ENCODE measurements around the gene KIF11.
A peak's percentile ranks its signal among the peaks of the same experiment; 100 is the strongest.

KIF11 gene

GRCh38 chr10:92592761-92593618 lies at the start of gene KIF11:
TSS of gene KIF11 (plus strand) at chr10:92593130. CDS start at chr10:92593376, 246 bp downstream.
- Histone ChIP-seq H3K4me3 (ENCODE audit: low read length) (peak within 1 kb of the TSS; percentile 87), H3K4me1 (ENCODE audit: control insufficient read depth, low read length) (peaks cover 52% of the 10 kb centered on the region), H4K20me1 (ENCODE audit: control insufficient read depth, insufficient read depth, low read depth, low read length) (peaks cover 22% of the 10 kb centered on the region), H3K4me2 (ENCODE audit: low read length) (peak within 1 kb of the TSS; percentile 86), H3K27ac (ENCODE audit: low read depth, low read length) (peak within 1 kb of the TSS; percentile 92), H3F3A (ENCODE audit: control insufficient read depth, insufficient read depth) (peaks cover 24% of the 10 kb centered on the region), H3K36me3 (ENCODE audit: control insufficient read depth, low read length) (peaks cover 44% of the 10 kb centered on the region), H3K79me2 (ENCODE audit: control insufficient read depth, low read length) (peaks cover 51% of the 10 kb centered on the region), H3K9me3 (ENCODE audit: control insufficient read depth, insufficient read depth, low read length) (no peaks in the 10 kb centered on the region), H3K27me3 (ENCODE audit: control insufficient read depth, low read length) (no peaks in the 10 kb centered on the region), H3K9me2 (replicated peaks; ENCODE audit: control insufficient read depth, low read length) (no peaks in the 10 kb centered on the region)
- no peak for TF ChIP-seq EZH2phosphoT487 (IDR thresholded peaks at IDR 0.05; ENCODE audit: borderline replicate concordance, low read length)
- TF ChIP-seq, protein P1, sequence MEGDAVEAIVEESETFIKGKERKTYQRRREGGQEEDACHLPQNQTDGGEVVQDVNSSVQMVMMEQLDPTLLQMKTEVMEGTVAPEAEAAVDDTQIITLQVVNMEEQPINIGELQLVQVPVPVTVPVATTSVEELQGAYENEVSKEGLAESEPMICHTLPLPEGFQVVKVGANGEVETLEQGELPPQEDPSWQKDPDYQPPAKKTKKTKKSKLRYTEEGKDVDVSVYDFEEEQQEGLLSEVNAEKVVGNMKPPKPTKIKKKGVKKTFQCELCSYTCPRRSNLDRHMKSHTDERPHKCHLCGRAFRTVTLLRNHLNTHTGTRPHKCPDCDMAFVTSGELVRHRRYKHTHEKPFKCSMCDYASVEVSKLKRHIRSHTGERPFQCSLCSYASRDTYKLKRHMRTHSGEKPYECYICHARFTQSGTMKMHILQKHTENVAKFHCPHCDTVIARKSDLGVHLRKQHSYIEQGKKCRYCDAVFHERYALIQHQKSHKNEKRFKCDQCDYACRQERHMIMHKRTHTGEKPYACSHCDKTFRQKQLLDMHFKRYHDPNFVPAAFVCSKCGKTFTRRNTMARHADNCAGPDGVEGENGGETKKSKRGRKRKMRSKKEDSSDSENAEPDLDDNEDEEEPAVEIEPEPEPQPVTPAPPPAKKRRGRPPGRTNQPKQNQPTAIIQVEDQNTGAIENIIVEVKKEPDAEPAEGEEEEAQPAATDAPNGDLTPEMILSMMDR (IDR thresholded peaks at IDR 0.05; ENCODE audit: low read depth, low read length, poor library complexity, severe bottlenecking) = peak; percentile 16

DNA sequence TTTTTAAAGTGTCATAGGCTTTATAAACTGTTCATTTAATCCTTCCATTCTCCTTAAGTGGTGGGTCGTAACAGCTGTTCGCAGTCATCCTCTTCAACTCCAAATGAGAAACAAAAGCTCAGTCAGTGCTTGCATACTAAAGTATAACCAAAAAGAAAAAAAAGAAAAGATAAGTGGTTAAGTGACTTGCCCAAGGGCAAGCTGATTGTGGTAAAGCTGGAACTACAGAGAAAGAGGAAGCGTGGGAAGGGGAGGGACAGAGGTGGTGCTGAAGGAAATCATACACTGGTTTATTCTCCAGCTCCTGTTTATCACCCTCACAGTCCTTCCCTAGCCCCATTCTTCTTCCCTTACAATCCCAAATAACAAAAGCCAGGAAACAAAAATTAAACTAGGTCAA lies 48.6 kb upstream of the KIF11 start:
- Histone ChIP-seq H3K79me2 (ENCODE audit: control insufficient read depth, low read length) (peaks cover 81% of the 10 kb centered on the region), H4K20me1 (ENCODE audit: control insufficient read depth, insufficient read depth, low read depth, low read length) (no peaks in the 10 kb centered on the region), H3K27ac (ENCODE audit: low read depth, low read length) (no peak overlapping the region)

GRCh38 chr10:92545556-92545955 lies 47.4 kb upstream of the KIF11 start:
- H3K9me3 ChIP-seq (ENCODE audit: control insufficient read depth, insufficient read depth, low read length) = no peaks in the 10 kb centered on the region
- H3K4me1 ChIP-seq (ENCODE audit: control insufficient read depth, low read length) = peaks cover 20% of the 10 kb centered on the region
- no peaks in the 10 kb centered on the region for H4K20me1 ChIP-seq (ENCODE audit: control insufficient read depth, insufficient read depth, low read depth, low read length)
- no peak for TF ChIP-seq EZH2phosphoT487 (IDR thresholded peaks at IDR 0.05; ENCODE audit: borderline replicate concordance, low read length)
- TF ChIP-seq, protein P1 (IDR thresholded peaks at IDR 0.05; ENCODE audit: low read depth, low read length, poor library complexity, severe bottlenecking) = no peak
- H3F3A ChIP-seq (ENCODE audit: control insufficient read depth, insufficient read depth) = peaks cover 3% of the 10 kb centered on the region; the same call in 1 of the 2 replicates
- H3K4me3 ChIP-seq (ENCODE audit: low read length) = no peak overlapping the region
- H3K79me2 ChIP-seq (ENCODE audit: control insufficient read depth, low read length) = peaks cover 74% of the 10 kb centered on the region
- no peaks in the 10 kb centered on the region for H3K27me3 ChIP-seq (ENCODE audit: control insufficient read depth, low read length)
- H3K36me3 ChIP-seq (ENCODE audit: control insufficient read depth, low read length) = peaks cover 14% of the 10 kb centered on the region
- H3K27ac ChIP-seq (ENCODE audit: low read depth, low read length) = no peak overlapping the region
- H3K9me2 ChIP-seq (replicated peaks; ENCODE audit: control insufficient read depth, low read length) = no peaks in the 10 kb centered on the region
- no peak overlapping the region for H3K4me2 ChIP-seq (ENCODE audit: low read length)

More for the DNA sequence above, 48.6 kb upstream of the KIF11 start:
- H3K36me3 ChIP-seq (ENCODE audit: control insufficient read depth, low read length) = peaks cover 13% of the 10 kb centered on the region
- no peaks in the 10 kb centered on the region for H3K27me3 ChIP-seq (ENCODE audit: control insufficient read depth, low read length)
- no peak for TF ChIP-seq EZH2phosphoT487 (IDR thresholded peaks at IDR 0.05; ENCODE audit: borderline replicate concordance, low read length)
- TF ChIP-seq, protein P1 (IDR thresholded peaks at IDR 0.05; ENCODE audit: low read depth, low read length, poor library complexity, severe bottlenecking) = no peak
- H3K4me2 ChIP-seq (ENCODE audit: low read length) = no peak overlapping the region
- H3K9me2 ChIP-seq (replicated peaks; ENCODE audit: control insufficient read depth, low read length) = no peaks in the 10 kb centered on the region
- H3K4me1 ChIP-seq (ENCODE audit: control insufficient read depth, low read length) = peaks cover 23% of the 10 kb centered on the region
- no peaks in the 10 kb centered on the region for H3K9me3 ChIP-seq (ENCODE audit: control insufficient read depth, insufficient read depth, low read length)
- H3F3A ChIP-seq (ENCODE audit: control insufficient read depth, insufficient read depth) = peaks cover 3% of the 10 kb centered on the region; the same call in 1 of the 2 replicates
- H3K4me3 ChIP-seq (ENCODE audit: low read length) = no peak overlapping the region

Measured in DOHH2 (cell line).